CD1c-positive myeloid dendritic cell (primary cell): Measurements from ENCODE around the gene CHRNA7.

Experiments used
- DNase-seq: peaks from one replicate; pipeline ENCODE4 v3.0.0-alpha.2; 2016; ENCODE audit errors: extremely low spot score

The CHRNA7 gene

DNA sequence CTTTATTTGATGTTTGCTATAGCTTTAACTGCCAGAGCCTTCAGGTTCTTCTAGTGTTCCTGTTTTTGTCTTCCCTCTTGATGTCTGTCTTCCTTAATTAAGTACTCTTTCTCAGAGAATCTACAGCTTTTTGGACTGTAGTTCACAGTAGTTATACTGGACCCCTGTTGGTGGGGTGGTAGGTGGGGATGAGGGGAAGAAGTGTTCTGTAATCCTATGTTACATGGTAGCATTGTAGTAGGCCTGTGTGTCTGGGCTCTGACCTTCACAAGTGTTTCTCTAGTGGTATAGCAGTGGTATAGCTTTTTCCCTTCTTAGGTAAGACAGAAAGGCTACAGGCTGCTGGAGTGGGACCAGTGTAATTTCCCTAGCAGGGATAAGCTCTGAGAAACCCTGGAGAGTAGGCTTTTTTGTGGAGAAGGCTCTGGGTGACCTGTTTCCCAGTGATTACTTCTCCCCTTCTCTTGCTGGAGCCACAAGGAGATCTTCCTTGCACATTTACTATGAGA lies 59.6 kb downstream of the CHRNA7 start:
- DNase-seq: no peak

DNA sequence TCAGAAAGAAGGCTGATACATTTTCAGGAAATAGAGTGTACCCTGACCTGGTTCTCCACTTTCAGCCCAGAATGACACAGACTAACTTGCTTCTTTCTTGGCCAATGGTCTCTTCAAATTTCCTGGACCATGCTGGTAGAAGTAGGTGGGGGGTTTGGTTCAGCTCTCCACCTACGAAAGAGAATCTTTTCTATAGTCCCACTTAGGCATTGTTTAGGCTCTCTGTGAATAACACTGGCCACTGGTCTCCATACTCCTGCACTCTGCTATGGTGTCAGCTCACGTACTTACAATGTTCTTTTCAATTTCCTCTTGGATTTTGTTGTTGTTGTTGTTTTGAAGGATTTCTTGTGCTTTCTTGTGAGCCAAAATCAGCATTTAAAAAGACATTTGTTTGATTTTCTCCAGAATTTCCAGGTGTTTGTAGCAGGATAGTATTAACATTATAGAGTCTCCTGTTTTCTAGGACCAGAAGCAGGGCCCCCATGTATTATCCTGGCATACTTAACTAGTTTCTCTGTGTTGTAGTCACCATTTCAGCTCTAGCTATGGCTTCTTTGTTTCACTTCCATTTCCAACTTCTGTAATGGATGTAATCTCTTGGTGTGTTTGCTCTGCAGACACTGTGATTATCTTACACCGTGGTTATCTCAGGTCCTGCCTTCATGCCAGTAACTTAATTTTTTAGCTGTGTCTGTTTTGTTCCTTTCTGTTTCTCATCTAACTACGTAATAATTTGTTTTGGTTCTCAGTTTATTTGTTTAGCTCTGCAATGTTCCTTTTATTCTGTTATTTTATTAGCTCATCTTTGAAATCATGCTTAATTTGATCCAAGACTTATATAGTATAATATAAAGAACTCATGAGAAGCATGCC lies 61.4 kb downstream of the CHRNA7 start:
- DNase-seq: no peak

DNA sequence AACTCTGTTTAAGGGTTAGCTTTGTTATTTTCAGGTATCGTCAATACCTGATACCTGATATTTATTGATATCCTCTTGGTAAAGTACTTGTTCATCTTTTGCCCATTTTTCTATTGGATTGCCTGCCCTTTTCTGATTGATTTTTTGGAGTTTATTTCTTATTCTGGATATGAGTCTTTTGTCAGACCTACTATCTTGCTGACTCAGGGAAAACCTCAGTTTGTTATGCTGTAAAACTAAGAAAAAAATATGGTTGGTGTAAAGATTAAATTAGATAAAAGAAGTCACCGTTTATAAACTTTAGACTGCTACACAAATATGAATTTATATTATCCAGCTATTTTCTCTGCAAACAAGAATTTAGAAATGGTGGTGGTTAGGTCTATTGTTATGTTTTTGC lies 65.9 kb downstream of the CHRNA7 start:
- no peak for DNase-seq

DNA sequence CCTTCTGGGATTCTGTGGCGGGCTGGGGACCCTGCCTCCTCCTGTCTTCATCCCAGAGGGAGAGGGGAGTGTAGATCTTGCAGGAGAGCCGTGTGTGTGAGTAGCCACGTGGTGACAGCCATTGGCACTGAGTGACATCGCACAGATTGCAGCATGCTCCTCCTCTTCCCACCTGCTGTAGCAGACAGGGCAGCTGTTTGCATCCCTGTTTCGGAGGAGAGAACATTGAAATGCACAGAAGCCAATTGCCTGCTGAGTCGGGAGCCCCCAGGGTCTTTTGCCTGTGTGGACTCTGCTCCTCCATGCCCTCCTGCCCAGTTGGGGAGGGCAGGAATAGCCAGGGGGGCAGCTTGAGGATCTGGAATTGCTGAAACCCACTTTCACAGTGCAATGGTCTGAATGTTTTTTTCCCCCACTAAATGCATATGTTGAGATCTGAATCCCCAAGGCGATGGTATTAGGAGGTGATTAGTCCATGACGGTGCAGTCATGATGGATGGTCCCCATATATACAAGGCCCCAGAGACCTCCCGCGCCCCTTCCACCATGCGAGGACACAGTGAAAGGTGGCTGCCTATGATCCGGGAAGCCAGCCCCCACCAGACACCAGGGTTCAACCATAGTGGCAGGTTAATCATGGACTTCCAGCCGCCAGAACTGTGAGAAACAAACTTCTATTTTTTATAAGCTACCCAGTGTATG lies 66.8 kb downstream of the CHRNA7 start:
- no peak for DNase-seq

DNA sequence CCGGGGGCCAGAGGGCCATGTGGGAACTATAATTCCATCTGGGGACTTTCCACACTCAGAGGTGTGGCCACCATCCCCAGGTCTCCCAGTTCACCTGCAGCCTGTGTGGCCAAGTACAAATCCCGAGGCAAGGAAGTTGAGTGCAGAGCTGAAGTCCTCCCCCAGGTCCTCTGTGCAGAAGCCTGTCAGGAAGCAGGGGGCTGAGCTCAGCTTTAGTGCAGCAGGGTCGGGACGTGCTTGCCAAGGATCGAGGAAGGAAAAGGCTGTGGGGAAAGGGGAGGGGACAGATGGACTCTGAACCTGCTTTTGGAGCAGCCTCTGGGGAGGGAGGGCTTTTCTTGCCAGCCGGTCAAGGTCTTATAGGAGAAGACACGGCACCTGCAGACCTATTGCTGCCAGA lies 67.7 kb downstream of the CHRNA7 start:
- no peak for DNase-seq

DNA sequence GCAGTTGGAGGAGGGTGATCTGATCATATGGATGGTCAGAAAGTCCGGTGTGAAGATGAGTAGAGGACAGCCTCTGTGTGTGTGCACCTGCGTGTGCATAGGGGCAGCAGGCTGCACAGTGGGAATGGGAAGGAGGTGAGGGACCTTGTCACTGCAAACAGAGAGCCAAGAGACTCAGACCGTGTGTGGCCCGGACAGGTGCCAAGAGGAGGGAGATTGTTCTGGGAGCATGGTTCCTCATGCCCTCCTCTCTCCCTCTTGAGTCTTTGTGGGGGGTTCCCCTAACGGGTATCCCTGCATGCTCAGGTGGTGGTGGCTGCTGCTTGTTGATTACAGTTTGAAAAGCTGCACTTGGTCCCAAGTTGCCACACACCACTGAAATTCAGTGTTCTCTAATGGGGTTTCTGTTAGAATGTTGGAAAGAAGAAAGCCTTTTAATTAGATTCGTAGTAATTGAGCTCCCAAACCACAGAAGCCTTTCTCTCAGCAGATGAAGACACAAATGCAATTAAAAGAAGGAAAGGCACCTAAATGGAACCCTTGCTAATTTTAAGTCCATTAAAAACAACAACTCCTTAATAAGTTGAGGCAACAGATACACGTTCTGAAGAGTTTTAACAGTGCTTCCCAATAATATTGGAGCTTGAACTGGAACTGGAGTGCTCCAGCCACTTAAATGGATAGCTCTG lies 68.9 kb downstream of the CHRNA7 start:
- DNase-seq: no peak

DNA sequence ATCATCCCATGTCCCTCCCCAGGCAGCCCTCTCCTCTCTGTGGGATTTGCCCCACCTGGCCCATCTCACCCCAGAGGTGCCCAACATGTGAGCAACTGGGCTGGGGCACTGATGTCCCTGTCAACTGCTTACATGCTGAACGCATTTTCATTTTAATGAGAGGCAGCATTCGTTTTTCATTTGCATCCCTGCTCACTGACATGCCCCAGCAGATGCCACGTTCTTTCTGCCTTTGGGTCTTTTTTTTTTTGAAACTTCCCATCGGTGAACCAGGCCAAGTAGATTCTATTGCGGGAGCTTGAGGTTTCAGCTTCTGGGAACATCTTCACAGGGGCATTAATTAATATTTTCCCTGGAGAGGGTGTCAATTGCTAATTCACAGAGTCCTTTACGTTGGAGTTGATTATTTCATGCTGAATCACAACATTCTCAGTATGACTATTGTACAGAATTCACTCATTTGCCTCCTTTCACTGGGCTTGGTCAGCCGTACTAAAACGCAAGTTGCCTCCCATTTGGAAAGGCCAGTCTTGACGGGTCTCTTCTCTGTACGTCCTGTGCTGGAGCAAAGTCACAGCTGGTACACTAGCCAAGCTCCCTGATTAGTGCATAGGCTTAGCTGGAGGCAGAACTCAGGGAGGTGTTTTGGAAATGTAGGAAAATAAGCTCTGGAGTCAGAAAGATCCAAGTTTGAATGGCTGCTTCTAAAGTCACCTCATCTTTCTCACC lies 69.8 kb downstream of the CHRNA7 start:
- DNase-seq: no peak

DNA sequence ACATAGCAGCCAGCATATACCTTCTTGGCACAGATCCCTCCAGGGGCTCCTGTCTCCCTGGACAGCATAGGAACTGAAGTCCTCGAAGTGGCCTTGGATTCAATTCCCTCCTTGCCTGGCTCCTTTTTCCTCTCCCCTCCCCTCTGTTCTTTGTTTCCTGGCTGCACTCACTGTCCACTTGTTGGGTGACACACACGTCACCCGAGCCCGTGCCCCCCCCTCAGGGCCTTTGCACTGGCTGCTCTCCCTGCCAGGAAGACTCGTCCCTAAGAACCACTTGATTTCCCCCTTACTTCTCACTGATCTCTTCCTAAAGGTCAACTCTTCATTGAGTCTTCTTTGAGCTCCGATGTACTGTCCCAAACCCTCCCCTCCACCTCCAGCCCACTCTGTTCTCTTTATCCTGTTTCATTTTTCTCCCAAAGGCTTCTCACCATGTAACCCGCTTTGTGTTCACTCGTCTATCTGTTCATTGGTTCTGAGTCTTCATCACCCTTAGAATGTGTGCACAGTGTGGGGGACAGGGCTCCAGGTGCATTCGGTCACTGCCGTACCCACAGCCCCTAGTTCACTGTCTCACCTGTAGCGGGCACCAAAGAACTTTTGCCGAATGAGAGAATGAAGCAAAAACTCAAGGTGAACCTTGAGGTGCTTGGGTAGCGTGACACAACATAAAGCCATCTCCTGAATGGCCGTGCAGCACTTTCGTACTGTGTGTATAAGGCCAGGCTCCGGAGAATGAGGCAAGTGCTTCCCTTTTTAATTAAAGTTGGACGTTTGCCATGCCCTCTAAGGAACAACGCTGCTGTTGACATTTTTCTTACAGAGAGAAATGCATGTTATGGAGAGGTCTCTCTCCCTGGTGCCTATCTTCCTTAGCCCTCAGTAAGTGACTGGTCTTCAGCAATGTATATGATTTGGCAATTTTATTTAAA lies 74.0 kb downstream of the CHRNA7 start:
- DNase-seq: no peak

DNA sequence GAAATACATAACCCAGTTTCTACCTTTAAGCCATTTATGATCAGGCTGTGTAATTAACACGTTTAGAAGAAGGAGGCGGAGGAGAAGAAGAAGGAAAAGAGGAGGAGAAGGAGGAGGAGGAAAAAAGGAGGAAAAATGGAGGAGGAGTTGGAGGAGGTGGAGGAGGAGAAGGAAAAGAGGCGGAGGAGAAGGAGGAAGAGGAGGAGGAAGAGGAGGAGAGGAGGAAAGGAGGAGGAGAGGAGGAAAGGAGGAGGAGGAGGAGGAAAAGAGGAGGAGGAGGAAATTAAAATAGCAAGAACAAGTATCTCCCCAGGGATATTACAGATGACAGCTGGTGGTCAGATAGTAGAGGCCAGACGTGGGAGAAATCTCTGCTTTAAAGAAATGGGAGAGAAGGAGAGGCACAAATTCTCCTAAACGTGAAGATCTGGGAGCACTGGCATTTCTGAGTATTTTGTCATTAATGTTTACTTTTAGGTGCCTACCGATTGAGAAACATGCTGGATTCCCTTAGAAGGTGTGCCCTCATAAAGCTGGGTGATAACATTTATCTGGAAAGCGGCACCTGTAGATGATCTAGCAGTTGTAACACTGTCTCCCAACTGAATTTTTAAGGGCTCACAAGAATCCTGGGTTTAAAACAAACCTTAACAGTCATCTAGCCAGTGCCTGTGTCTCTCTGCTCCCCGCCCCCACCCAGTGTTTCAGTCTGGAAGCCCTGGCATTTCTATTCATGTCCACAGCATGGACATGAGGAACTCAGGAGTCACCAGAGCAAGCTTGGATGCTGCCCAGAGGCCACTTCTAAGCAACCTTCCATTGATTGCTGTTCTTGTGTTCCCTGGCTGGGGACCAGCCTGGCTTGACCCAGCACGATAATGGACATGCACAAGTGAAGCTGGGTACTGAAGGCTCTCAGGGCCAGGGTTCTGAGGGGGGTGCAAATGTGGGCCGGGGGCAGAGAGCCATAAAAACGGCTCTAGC lies 75.2 kb downstream of the CHRNA7 start:
- no peak for DNase-seq

DNA sequence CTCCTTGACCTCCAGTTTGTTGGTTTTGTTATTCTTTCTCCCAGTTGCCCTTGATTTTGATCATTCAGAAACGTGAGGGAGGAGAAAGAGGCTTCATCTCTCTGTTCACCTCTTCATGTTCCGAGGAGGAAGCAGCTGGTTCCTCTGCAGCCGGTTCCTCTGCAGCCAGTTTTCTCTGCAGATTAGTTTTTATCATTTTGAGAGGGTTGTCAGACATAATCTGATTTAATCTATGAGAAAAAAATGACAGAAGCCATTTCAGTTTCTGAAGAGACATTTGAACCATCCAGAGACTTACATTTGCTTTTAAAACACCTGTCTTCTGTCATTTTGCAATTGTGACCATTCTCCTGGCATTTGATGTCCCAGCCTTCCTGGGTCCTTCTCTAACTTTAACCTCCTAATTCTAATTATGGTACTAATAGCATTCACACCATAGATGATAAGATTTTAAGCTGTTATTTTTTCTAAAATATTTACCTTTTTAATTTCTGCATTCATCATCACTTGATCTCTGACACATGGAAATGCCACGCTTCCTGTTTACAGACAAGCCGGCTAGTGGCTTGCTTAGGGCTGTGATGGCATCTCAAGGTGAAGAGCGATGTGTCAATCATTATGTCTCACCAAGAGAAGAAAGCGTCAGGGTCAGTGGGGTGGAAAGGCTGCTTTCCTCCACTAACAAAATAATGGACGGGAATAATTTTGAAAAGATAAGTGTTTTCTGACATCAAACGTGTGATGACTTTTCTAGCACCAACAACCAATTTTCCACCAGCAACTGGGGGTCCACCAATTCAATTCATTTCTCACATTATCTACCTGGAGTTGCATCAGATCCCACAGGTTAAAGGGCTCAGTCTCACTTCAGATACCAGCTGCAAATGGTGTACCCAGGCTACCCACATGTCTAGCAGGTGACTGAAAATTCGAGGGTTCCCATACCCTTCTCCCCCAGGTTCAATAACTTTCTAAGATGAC lies 76.4 kb downstream of the CHRNA7 start:
- DNase-seq: no peak

DNA sequence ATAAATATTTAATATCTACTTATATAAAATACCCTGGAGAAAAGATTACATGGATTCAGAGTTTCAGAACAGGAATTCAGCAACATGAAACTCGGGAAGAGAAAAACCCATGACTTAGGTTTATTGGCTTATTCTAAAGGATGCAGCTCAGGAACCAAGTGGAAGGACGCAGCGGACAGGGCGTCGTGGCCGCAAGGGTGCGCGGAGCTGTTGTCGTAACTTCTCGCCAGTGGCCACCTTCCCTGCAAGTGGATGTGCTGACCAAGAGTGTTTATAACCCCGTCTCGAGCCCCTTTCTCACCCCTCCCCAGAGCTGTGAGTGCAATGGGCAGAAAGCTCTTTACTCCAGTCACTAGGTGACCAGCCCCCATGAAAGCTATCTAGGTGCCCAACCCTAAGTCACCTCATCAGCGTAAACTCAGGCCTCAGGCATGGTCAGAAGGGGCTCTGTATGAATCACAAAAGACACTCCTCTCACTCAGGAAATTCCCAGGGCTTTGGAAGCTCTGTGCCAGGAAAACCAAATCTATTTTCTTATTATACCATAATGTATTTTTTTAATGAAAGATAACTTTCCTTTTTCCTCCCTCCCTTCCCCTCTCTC lies 77.3 kb downstream of the CHRNA7 start:
- no peak for DNase-seq

DNA sequence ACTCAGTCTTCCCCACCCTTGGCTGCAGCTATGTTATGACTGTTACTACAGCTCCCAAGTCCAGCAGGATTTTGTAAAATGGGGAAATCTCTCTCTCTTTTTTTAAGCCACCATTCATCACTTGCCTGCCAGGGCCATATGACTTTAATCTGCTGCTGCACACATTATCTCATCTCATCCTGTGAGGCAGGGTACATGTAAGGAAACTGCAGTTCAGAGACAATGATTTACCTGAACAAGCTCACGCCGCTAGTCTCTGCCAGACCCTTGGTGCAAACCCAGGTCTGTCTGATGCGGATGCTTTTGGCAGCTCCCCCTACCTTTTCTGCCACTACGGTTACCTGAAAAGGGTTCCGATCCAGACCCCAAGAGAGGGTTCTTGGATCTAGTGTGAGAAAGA lies 78.3 kb downstream of the CHRNA7 start:
- DNase-seq: no peak

DNA sequence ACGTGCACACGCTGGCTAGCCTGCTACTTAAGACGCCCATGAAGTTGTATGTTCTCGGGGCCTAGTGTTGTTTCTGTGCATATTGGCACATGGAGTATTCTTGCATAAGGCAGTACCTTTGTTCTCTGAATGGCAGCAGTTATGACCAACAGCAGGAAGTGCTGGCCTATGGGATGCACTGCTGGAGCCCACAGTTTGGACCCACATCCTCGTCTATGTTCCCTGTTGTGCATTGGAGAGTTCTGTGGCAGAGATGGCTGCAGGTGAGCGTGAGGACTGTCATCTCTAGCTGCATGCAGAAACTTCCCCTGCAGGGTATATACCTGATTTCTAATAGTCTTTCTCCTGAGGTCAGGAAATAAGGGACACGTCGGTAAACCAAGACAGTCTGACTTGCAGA lies 81.8 kb downstream of the CHRNA7 start:
- no peak for DNase-seq

DNA sequence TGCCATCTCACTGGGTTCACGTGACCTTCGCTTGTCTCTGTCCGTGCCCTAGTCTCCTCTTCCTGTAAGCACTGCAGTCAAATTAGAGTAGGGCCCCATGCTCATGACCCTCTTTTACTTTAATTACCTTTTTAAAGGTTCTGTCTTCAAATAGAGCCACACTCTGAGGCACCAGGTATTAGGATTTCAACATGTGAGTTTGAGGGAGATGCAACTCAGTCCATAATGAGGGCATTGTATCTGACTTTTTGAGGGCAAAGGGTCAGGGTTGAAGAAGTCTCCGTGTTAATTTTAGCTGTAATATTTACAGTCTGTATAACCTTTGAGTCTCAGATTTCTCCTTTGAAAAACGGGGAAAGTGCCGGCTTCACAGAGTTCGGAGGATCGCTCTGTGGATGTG lies 82.9 kb downstream of the CHRNA7 start:
- DNase-seq: no peak

DNA sequence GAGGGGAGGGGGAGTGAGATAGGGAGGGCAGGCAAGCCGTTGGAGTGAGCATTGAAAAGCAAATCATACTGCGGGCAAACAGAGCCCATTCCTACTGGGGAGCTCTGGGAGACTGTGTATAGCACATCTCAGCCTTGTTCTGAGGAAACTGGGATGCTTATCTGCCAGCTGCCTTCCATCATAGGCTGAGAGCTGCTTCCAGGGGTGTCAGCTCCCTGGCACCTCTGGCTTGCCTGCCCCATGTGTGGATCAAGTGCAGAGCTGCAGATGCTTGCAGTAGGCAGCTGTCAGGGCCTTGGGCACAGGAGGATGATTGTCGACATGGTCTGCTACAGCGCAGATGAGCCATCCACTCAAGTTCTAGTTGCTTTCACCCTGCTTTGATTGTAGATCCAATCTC lies 86.8 kb downstream of the CHRNA7 start:
- DNase-seq: no peak

DNA sequence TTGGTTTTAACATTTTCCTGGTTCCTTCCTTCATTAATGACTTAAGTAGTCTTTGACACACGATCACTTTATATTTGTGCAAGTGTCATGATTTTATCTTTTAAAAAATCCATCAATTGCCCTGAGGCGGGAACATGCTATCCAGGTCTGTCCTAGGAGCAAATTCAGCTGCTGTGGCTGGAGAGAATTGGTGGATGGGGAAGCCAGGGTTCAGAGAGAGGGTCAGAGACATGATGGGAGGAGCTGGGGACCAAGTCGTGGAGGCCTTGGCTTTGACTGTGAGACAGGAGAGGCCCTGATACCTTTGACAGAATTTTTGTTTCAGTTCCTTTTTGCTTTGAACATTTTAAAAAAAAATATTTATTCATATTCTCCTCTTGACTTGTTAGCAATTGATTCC lies 89.0 kb downstream of the CHRNA7 start:
- DNase-seq: no peak

DNA sequence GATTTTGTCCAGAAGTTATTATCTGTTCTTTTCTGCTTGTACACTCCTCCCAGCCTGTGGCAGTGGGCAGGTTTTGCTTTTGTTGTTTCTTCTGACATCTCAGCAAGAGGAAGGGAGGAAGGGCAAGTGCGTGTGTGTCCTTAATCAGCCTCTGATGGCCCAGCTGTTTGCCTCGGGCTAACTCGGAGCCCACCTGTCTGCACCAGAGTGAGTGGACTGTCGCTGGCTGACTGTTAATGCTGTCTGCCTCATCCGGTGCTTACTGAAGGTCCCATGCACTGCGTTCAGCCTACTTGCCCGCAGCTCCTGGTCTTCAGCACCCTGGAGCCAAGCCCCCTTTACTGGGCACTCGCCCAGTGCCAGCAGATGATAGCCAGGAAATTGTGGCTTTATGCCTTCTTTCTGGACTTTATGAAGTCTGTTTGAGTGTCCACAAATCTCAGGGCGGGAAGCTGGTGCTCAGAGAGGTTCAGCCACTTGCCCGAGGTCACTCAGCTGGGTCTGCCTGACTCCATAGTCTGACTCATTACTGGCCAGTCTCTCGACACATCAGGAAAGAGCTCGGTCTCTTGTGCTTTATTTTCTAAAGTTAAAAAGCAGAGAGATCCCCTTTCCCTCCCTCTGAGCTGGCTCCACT lies 89.5 kb downstream of the CHRNA7 start:
- DNase-seq: no peak
